MM.1S (cell line): ENCODE measurements around the gene PPARGC1A.
A peak's percentile ranks its signal among the peaks of the same experiment; 100 is the strongest.

Source experiments
- DNase-seq: peaks from one replicate; pipeline ENCODE4 v3.0.0-alpha.2; 2015
- H2AFZ ChIP-seq: fragments of 300-600 bp; sonication (generic); 2 replicates; pipeline ENCODE4 v1.6.0; 2016; ENCODE audit warnings: antibody characterized with exemption, low read length
- H3F3A ChIP-seq: fragments of 300-600 bp; sonication (generic); 2 replicates; pipeline ENCODE4 v1.6.1; 2016; ENCODE audit warnings: mild to moderate bottlenecking, antibody characterized with exemption, low read length, moderate library complexity, mixed read lengths; ENCODE audit not compliant: insufficient read depth
- H3K27ac ChIP-seq: fragments of 300-600 bp; sonication (generic); 2 replicates; pipeline ENCODE4 v1.5.1; 2016; ENCODE audit warnings: mild to moderate bottlenecking, low read length
- H3K27me3 ChIP-seq: fragments of 300-600 bp; sonication (generic); replicated peaks from 2 replicates; pipeline ENCODE4 v1.6.0; 2016; ENCODE audit warnings: low read length; ENCODE audit not compliant: insufficient read depth
- H3K36me3 ChIP-seq: fragments of 300-600 bp; sonication (generic); replicated peaks from 2 replicates; pipeline ENCODE4 v1.6.1; 2016; ENCODE audit warnings: mild to moderate bottlenecking, low read length, mixed read lengths; ENCODE audit not compliant: insufficient read depth
- H3K4me1 ChIP-seq: fragments of 300-600 bp; sonication (generic); 2 replicates; pipeline ENCODE4 v1.6.1; 2016; ENCODE audit warnings: low read length, mixed read lengths
- H3K4me2 ChIP-seq: fragments of 300-600 bp; sonication (generic); 2 replicates; pipeline ENCODE4 v1.6.0; 2016; ENCODE audit warnings: low read depth, low read length
- H3K4me3 ChIP-seq: fragments of 300-600 bp; sonication (generic); 2 replicates; pipeline ENCODE4 v1.5.1; 2016; ENCODE audit warnings: low read length, mixed read lengths
- H3K79me2 ChIP-seq: fragments of 300-600 bp; sonication (generic); 2 replicates; pipeline ENCODE4 v1.6.1; 2016; ENCODE audit warnings: mixed run types, low read length, mixed read lengths
- H3K9ac ChIP-seq: fragments of 300-600 bp; sonication (generic); 2 replicates; pipeline ENCODE4 v1.6.1; 2016; ENCODE audit warnings: low read length, mixed read lengths
- H3K9me2 ChIP-seq: fragments of 300-600 bp; sonication (generic); replicated peaks from 2 replicates; pipeline ENCODE4 v1.6.1; 2016; ENCODE audit warnings: mild to moderate bottlenecking, low read length, mixed read lengths; ENCODE audit not compliant: insufficient read depth
- H3K9me3 ChIP-seq: fragments of 300-600 bp; sonication (generic); replicated peaks from 2 replicates; pipeline ENCODE4 v1.6.1; 2016; ENCODE audit warnings: mild to moderate bottlenecking, low read length, mixed read lengths; ENCODE audit not compliant: insufficient read depth
- H4K20me1 ChIP-seq: fragments of 300-600 bp; sonication (generic); 2 replicates; pipeline ENCODE4 v1.6.1; 2016; ENCODE audit warnings: mild to moderate bottlenecking, low read length, moderate library complexity, mixed read lengths; ENCODE audit not compliant: insufficient read depth
- EZH2 ChIP-seq: fragments of 300-600 bp; sonication (generic); optimal IDR thresholded peaks from 2 replicates; pipeline ENCODE3; 2017; ENCODE audit warnings: low read depth, mild to moderate bottlenecking, antibody characterized with exemption, low read length, mixed read lengths
- EZH2phosphoT487 ChIP-seq: fragments of 300-600 bp; sonication (generic); IDR thresholded peaks from 2 replicates; pipeline ENCODE4 v1.6.1; 2018; ENCODE audit warnings: antibody characterized with exemption, low read length
- TF ChIP-seq, protein P1 (sequence below): fragments of 300-600 bp; sonication (generic); IDR thresholded peaks from 2 replicates; pipeline ENCODE4 v1.5.1; 2016; ENCODE audit warnings: antibody characterized with exemption, low read length, mixed read lengths

Gene PPARGC1A, protein sequence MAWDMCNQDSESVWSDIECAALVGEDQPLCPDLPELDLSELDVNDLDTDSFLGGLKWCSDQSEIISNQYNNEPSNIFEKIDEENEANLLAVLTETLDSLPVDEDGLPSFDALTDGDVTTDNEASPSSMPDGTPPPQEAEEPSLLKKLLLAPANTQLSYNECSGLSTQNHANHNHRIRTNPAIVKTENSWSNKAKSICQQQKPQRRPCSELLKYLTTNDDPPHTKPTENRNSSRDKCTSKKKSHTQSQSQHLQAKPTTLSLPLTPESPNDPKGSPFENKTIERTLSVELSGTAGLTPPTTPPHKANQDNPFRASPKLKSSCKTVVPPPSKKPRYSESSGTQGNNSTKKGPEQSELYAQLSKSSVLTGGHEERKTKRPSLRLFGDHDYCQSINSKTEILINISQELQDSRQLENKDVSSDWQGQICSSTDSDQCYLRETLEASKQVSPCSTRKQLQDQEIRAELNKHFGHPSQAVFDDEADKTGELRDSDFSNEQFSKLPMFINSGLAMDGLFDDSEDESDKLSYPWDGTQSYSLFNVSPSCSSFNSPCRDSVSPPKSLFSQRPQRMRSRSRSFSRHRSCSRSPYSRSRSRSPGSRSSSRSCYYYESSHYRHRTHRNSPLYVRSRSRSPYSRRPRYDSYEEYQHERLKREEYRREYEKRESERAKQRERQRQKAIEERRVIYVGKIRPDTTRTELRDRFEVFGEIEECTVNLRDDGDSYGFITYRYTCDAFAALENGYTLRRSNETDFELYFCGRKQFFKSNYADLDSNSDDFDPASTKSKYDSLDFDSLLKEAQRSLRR

DNA sequence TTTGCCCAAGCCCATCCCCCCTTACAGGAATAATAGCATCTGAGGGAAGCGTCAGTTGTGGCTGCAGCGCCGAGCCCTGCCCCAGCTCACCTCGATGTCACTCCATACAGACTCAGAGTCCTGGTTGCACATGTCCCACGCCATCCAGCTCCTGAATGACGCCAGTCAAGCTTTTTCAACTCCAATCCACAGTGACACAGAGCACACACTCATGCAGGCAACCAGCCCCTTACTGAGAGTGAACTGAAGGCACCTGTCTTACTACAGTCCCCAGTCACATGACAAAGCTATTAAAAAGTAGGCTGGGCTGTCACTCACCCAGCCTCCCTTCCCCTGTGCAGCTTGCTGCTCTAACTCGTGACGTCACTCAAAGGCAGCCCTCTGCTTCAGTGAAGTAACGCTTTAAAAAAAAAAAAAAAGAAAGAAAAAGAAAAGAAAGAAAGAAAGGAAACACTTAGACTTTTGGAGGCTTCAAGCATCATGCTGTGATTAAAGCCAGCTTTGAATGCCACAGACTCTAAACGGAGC is at the start of gene PPARGC1A:
Gene PPARGC1A, minus strand, starts transcription at position 234 of the 528 bp plus-strand sequence. Its CDS starts 90 bp downstream, at position 144.
- H3K4me2 ChIP-seq = peak within 1 kb of the TSS; percentile 78
- no peaks in the 10 kb centered on the region for H3K36me3 ChIP-seq
- peaks cover 15% of the 10 kb centered on the region; the same call in 1 of the 2 replicates for H3K4me1 ChIP-seq
- H3F3A ChIP-seq = 0 out of 2 replicates have a peak, but pooled peaks cover 3% of the 10 kb centered on the region
- peak within 1 kb of the TSS; percentile 73 for H2AFZ ChIP-seq
- no peaks in the 10 kb centered on the region for H3K27me3 ChIP-seq
- no peaks in the 10 kb centered on the region for H3K9me2 ChIP-seq
- DNase-seq = peak; percentile 91
- H4K20me1 ChIP-seq = no peaks in the 10 kb centered on the region
- H3K9ac ChIP-seq = peak within 1 kb of the TSS; percentile 54
- TF ChIP-seq EZH2phosphoT487 = no peak
- TF ChIP-seq, protein P1, sequence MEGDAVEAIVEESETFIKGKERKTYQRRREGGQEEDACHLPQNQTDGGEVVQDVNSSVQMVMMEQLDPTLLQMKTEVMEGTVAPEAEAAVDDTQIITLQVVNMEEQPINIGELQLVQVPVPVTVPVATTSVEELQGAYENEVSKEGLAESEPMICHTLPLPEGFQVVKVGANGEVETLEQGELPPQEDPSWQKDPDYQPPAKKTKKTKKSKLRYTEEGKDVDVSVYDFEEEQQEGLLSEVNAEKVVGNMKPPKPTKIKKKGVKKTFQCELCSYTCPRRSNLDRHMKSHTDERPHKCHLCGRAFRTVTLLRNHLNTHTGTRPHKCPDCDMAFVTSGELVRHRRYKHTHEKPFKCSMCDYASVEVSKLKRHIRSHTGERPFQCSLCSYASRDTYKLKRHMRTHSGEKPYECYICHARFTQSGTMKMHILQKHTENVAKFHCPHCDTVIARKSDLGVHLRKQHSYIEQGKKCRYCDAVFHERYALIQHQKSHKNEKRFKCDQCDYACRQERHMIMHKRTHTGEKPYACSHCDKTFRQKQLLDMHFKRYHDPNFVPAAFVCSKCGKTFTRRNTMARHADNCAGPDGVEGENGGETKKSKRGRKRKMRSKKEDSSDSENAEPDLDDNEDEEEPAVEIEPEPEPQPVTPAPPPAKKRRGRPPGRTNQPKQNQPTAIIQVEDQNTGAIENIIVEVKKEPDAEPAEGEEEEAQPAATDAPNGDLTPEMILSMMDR = no peak
- TF ChIP-seq EZH2 = no peak
- H3K27ac ChIP-seq = peak within 1 kb of the TSS; percentile 51; the same call in 1 of the 2 replicates
- no peaks in the 10 kb centered on the region for H3K9me3 ChIP-seq
- H3K4me3 ChIP-seq = peak within 1 kb of the TSS; percentile 89
- H3K79me2 ChIP-seq = peaks cover 49% of the 10 kb centered on the region

DNA sequence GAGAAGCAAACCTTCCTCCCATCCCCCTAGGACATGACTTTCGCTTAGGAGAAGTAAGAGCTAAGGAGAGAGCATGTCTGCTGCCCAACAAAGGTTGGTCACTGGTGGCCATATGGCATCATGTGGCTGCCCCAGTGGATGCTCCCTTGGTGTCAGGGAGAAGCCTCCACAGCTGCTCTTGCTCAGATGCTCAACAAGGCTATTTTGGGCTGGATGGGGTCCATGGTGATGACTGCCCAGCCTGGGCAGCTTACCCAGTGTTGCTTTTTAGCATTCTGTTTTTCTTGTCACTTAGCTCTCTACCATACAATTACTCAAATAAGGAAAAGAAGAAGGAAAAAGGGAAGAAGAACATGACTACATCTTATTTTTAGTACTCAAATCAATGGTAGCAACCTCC is 48.9 kb upstream of the PPARGC1A start:
- H3K9ac ChIP-seq = no peak overlapping the region
- TF ChIP-seq, protein P1 = no peak
- TF ChIP-seq EZH2phosphoT487 = no peak
- TF ChIP-seq EZH2 = no peak
- H3K9me2 ChIP-seq = no peaks in the 10 kb centered on the region
- H3K27me3 ChIP-seq = no peaks in the 10 kb centered on the region
- H3K4me2 ChIP-seq = no peak overlapping the region
- H4K20me1 ChIP-seq = no peaks in the 10 kb centered on the region
- no peak overlapping the region for H3K27ac ChIP-seq
- no peak for DNase-seq
- H3K36me3 ChIP-seq = no peaks in the 10 kb centered on the region
- H3K79me2 ChIP-seq = no peaks in the 10 kb centered on the region
- H3K9me3 ChIP-seq = no peaks in the 10 kb centered on the region
- H2AFZ ChIP-seq = no peak overlapping the region
- H3K4me1 ChIP-seq = no peaks in the 10 kb centered on the region
- H3K4me3 ChIP-seq = no peak overlapping the region
- H3F3A ChIP-seq = no peaks in the 10 kb centered on the region

DNA sequence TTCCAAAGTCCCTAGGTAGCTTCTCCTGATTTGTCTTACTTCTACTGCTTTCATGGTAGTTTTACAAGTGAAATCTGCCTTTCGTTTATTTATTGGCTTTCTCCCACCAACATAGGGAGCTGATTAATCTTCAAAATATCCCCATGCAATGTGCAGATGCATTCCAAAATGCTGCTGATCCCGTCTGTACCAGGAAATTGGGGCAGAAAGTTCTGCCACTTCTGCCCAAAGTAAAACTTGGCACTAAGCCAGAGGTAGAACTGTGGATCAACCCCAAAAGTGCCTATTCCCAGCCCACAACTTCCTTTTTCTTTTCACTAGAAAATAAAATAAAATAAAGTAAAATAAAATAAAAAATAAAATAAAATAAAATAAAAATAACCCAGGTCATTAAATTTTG is 47.3 kb upstream of the PPARGC1A start:
- no peak overlapping the region for H3K4me3 ChIP-seq
- H3K27ac ChIP-seq = no peak overlapping the region
- H3K79me2 ChIP-seq = no peaks in the 10 kb centered on the region
- H3K36me3 ChIP-seq = no peaks in the 10 kb centered on the region
- no peaks in the 10 kb centered on the region for H3K9me3 ChIP-seq
- H3K9ac ChIP-seq = no peak overlapping the region
- no peak for DNase-seq
- no peaks in the 10 kb centered on the region for H3F3A ChIP-seq
- no peaks in the 10 kb centered on the region for H3K27me3 ChIP-seq
- no peaks in the 10 kb centered on the region for H3K4me1 ChIP-seq
- no peaks in the 10 kb centered on the region for H4K20me1 ChIP-seq
- H2AFZ ChIP-seq = no peak overlapping the region
- no peak for TF ChIP-seq EZH2
- TF ChIP-seq, protein P1 = no peak
- no peaks in the 10 kb centered on the region for H3K9me2 ChIP-seq
- H3K4me2 ChIP-seq = no peak overlapping the region
